Stimulated activated CD8-positive, alpha-beta memory T cell treated with anti-CD3 and anti-CD28 coated beads, Interleukin-7, amount 100 ng/mL, for 24 hours (primary cell): ENCODE measurements around the gene ARL10.

ENCODE experiments used
- DNase-seq: peaks from one replicate; pipeline ENCODE4 v3.0.0-alpha.2; 2020; ENCODE audit warnings: low read depth

The ARL10 gene

GRCh38 chr5:176365351-176366231, at the start of gene ARL10:
Gene ARL10, plus strand, starts transcription at chr5:176365487. Its CDS starts 77 bp downstream, at chr5:176365564.
- no peak for DNase-seq

GRCh38 chr5:176317534-176318374, 47.5 kb upstream of the ARL10 start:
- DNase-seq, result no peak

GRCh38 chr5:176319827-176320554, 45.3 kb upstream of the ARL10 start:
- DNase-seq, result no peak

GRCh38 chr5:176320577-176320976, 44.7 kb upstream of the ARL10 start:
- no peak for DNase-seq

- DNase-seq, result no peak
Observed at GRCh38 chr5:176334031-176334770, 31.1 kb upstream of the ARL10 start.

- DNase-seq, result no peak
Observed at GRCh38 chr5:176337913-176338312, 27.4 kb upstream of the ARL10 start.

GRCh38 chr5:176339304-176339703, 26.0 kb upstream of the ARL10 start:
- no peak for DNase-seq

- DNase-seq, result no peak
Observed at GRCh38 chr5:176341325-176342157, 23.7 kb upstream of the ARL10 start.

- no peak for DNase-seq
Observed at GRCh38 chr5:176342158-176342483, 23.2 kb upstream of the ARL10 start.

GRCh38 chr5:176342766-176343458, 22.4 kb upstream of the ARL10 start:
- DNase-seq, result no peak

- no peak for DNase-seq
Observed at GRCh38 chr5:176350416-176350815, 14.9 kb upstream of the ARL10 start.

GRCh38 chr5:176352116-176352878, 13.0 kb upstream of the ARL10 start:
- DNase-seq, result no peak

- DNase-seq, result no peak
Observed at GRCh38 chr5:176353533-176353932, 11.8 kb upstream of the ARL10 start.

- no peak for DNase-seq
Observed at GRCh38 chr5:176355400-176356178, 9.7 kb upstream of the ARL10 start.

- DNase-seq, result no peak
Observed at GRCh38 chr5:176356179-176356566, 9.1 kb upstream of the ARL10 start.

- no peak for DNase-seq
Observed at GRCh38 chr5:176359658-176360057, 5.6 kb upstream of the ARL10 start.

GRCh38 chr5:176360894-176361436, 4.3 kb upstream of the ARL10 start:
- no peak for DNase-seq
